IPS-15b (cell line): ENCODE measurements around the gene SLC8A2.

Experiments used
- H3K27me3 ChIP-seq: one replicate; pipeline ENCODE4 v1.6.1; 2013; ENCODE audit warnings: low read length; ENCODE audit not compliant: control insufficient read depth, insufficient read depth
- H3K36me3 ChIP-seq: one replicate; pipeline ENCODE4 v1.6.1; 2013; ENCODE audit warnings: low read length; ENCODE audit not compliant: control insufficient read depth, insufficient read depth
- H3K4me1 ChIP-seq: one replicate; pipeline ENCODE4 v1.6.1; 2013; ENCODE audit warnings: mild to moderate bottlenecking, low read length; ENCODE audit not compliant: control insufficient read depth, insufficient read depth
- H3K4me3 ChIP-seq: one replicate; pipeline ENCODE4 v1.5.1; 2013; ENCODE audit warnings: low read depth, low read length
- H3K9ac ChIP-seq: one replicate; pipeline ENCODE4 v1.6.1; 2013; ENCODE audit warnings: low read depth, mild to moderate bottlenecking, low read length
- H3K9me3 ChIP-seq: one replicate; pipeline ENCODE4 v1.6.1; 2013; ENCODE audit warnings: mild to moderate bottlenecking, low read length; ENCODE audit not compliant: control insufficient read depth, insufficient read depth

Gene SLC8A2

GRCh38 chr19:47432091-47432490 lies 39.6 kb downstream of the SLC8A2 start:
- no peak overlapping the region for H3K9ac ChIP-seq
- H3K4me3 ChIP-seq: no peak overlapping the region
- peaks cover 20% of the 10 kb centered on the region for H3K27me3 ChIP-seq
- H3K36me3 ChIP-seq: no peaks in the 10 kb centered on the region
- peaks cover 7% of the 10 kb centered on the region for H3K4me1 ChIP-seq
- H3K9me3 ChIP-seq: no peaks in the 10 kb centered on the region

GRCh38 chr19:47430041-47430802 lies 41.5 kb downstream of the SLC8A2 start:
- H3K4me3 ChIP-seq: peak overlapping the region; percentile 61
- peaks cover 31% of the 10 kb centered on the region for H3K27me3 ChIP-seq
- peaks cover 3% of the 10 kb centered on the region for H3K4me1 ChIP-seq
- H3K9ac ChIP-seq: peak overlapping the region; percentile 47
- no peaks in the 10 kb centered on the region for H3K9me3 ChIP-seq
- no peaks in the 10 kb centered on the region for H3K36me3 ChIP-seq

GRCh38 chr19:47429140-47429793 lies 42.4 kb downstream of the SLC8A2 start:
- no peak overlapping the region for H3K9ac ChIP-seq
- no peaks in the 10 kb centered on the region for H3K36me3 ChIP-seq
- H3K9me3 ChIP-seq: no peaks in the 10 kb centered on the region
- peak overlapping the region; percentile 61 for H3K4me3 ChIP-seq
- peaks cover 33% of the 10 kb centered on the region for H3K27me3 ChIP-seq
- H3K4me1 ChIP-seq: peaks cover 3% of the 10 kb centered on the region

- Histone ChIP-seq H3K27me3 (peaks cover 41% of the 10 kb centered on the region), H3K9me3 (no peaks in the 10 kb centered on the region), H3K4me1 (peaks cover 3% of the 10 kb centered on the region), H3K9ac (no peak overlapping the region), H3K36me3 (no peaks in the 10 kb centered on the region), H3K4me3 (peak overlapping the region; percentile 63)
Observed at GRCh38 chr19:47428177-47428894, 43.4 kb downstream of the SLC8A2 start.

- Histone ChIP-seq H3K4me3 (peak overlapping the region; percentile 63), H3K9ac (peak overlapping the region; percentile 20), H3K27me3 (peaks cover 49% of the 10 kb centered on the region), H3K9me3 (no peaks in the 10 kb centered on the region), H3K4me1 (peaks cover 3% of the 10 kb centered on the region), H3K36me3 (no peaks in the 10 kb centered on the region)
Observed at GRCh38 chr19:47427241-47428176, 44.2 kb downstream of the SLC8A2 start.

DNA sequence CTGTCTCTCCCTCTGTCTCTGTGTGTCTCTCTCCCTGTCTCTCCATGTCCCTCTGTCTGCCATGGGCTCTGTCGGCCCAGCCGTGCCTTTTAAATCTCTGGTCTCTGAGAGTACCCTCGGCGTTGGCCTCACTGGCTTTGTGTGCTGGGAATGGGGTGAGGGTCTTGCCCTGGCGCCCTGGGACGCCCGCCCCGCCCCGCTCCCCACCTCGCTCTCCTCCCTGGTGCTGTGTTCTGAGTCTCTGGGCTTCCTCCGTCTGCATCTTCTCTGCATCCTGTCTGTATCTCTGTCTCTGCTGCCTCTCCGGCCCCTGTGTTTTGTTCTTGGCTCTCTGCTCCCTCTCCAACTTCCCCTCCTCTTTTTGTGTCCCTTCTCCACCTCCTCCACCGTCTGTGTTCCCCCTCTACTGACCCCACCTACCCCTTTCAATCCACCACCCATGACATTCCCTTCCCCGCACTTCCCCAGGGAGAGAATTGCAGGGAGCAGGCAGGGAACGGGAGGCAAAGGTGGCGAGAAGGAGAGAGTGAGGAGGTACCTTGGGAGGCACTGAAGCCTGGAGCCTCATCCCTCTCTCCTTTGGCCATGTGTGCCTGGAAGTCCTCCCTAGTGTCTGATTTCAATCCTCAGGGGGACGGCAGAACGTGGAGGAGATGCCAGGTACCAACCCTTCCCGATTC lies 48.4 kb downstream of the SLC8A2 start:
- Histone ChIP-seq H3K9ac (no peak overlapping the region), H3K27me3 (peaks cover 65% of the 10 kb centered on the region), H3K9me3 (no peaks in the 10 kb centered on the region), H3K4me1 (peaks cover 7% of the 10 kb centered on the region), H3K36me3 (no peaks in the 10 kb centered on the region), H3K4me3 (peak overlapping the region; percentile 21)

- Histone ChIP-seq H3K9ac (no peak overlapping the region), H3K9me3 (no peaks in the 10 kb centered on the region), H3K4me1 (peaks cover 12% of the 10 kb centered on the region), H3K27me3 (peaks cover 73% of the 10 kb centered on the region), H3K36me3 (no peaks in the 10 kb centered on the region), H3K4me3 (peak overlapping the region; percentile 33)
Observed at GRCh38 chr19:47422417-47423163, 49.1 kb downstream of the SLC8A2 start.

- no peaks in the 10 kb centered on the region for H3K9me3 ChIP-seq
- H3K36me3 ChIP-seq: no peaks in the 10 kb centered on the region
- peaks cover 78% of the 10 kb centered on the region for H3K27me3 ChIP-seq
- peak overlapping the region; percentile 33 for H3K4me3 ChIP-seq
- peaks cover 14% of the 10 kb centered on the region for H3K4me1 ChIP-seq
- no peak overlapping the region for H3K9ac ChIP-seq
Observed at GRCh38 chr19:47421844-47422395, 49.8 kb downstream of the SLC8A2 start.

GRCh38 chr19:47421244-47421786 lies 50.4 kb downstream of the SLC8A2 start:
- Histone ChIP-seq H3K4me3 (peak overlapping the region; percentile 48), H3K27me3 (peaks cover 78% of the 10 kb centered on the region)

DNA sequence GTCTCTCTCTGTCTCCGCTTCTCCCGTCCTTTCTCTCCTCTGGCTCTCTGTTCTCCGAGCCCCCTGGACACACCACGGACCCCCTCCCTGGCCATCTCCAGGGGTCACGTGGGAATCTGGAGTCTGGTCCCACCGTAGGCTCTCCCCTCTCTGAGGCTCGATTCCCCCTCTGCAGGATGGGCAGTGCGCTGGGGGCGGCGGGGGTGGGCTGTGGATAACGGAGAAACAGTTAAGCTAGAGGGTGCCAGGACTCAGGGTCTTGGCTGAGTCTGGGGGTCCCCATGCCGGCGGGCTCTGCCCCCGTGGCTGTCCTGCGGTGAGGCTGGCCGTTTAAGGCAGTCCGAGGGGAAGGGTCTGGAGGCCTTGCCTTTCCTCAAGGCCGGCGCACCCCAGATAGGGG lies 51.9 kb downstream of the SLC8A2 start:
- Histone ChIP-seq H3K36me3 (no peaks in the 10 kb centered on the region), H3K4me1 (peaks cover 14% of the 10 kb centered on the region), H3K9me3 (no peaks in the 10 kb centered on the region), H3K27me3 (peaks cover 77% of the 10 kb centered on the region), H3K4me3 (peak overlapping the region; percentile 48), H3K9ac (no peak overlapping the region)

More at GRCh38 chr19:47421244-47421786, 50.4 kb downstream of the SLC8A2 start:
- Histone ChIP-seq H3K9me3 (no peaks in the 10 kb centered on the region), H3K4me1 (peaks cover 14% of the 10 kb centered on the region), H3K9ac (no peak overlapping the region), H3K36me3 (no peaks in the 10 kb centered on the region)
